Measurements from ENCODE around the gene PCDHGA11. TPM values are rescaled to one million over a fixed set of nuclear protein-coding genes. Genes with fewer than 3 reads are reported as not detected.
"Not testable (repeated sequence)": the region's sequence is repeated elsewhere in the genome, so short reads cannot be mapped to it uniquely, and the experiment has no call there.

Gene PCDHGA11
- total and polyA plus RNA-seq, 4 donors: 8.0 to 16.1 (median 14.9) TPM

- Histone ChIP-seq H3K4me3 (ENCODE audit: low read depth, low read length) (no peak overlapping the region), H3K27me3 (ENCODE audit: control insufficient read depth, insufficient read depth, low read length) (peaks cover 2% of the 10 kb centered on the region), H3K27ac (ENCODE audit: low read depth, low read length) (no peak overlapping the region), H3K9me3 (ENCODE audit: control insufficient read depth, insufficient read depth, low read length) (peaks cover 61% of the 10 kb centered on the region), H3K36me3 (ENCODE audit: control insufficient read depth, insufficient read depth, low read length) (peaks cover 21% of the 10 kb centered on the region), H3K4me1 (ENCODE audit: control insufficient read depth, insufficient read depth, low read length) (peaks cover 14% of the 10 kb centered on the region)
- peak in 1 of 6 donors; percentile 4 for DNase-seq (ENCODE audit: low read depth in 4 of 6, low spot score in 6 of 6)
- 19% methylated on average over 21 of the region's 25 CpGs for WGBS (ENCODE audit: insufficient coverage)
These were observed 7.2 kb upstream of the PCDHGA11 start for GRCh38 chr5:141413540-141414069.

GRCh38 chr5:141414548-141415274 lies 6.1 kb upstream of the PCDHGA11 start:
- WGBS (ENCODE audit: insufficient coverage): 22% methylated on average over 38 of the region's 46 CpGs
- not testable (repeated sequence) for DNase-seq (ENCODE audit: low read depth in 4 of 6, low spot score in 6 of 6); H3K27me3 ChIP-seq (ENCODE audit: control insufficient read depth, insufficient read depth, low read length); H3K4me3 ChIP-seq (ENCODE audit: low read depth, low read length); H3K27ac ChIP-seq (ENCODE audit: low read depth, low read length)
- peaks cover 13% of the 10 kb centered on the region for H3K4me1 ChIP-seq (ENCODE audit: control insufficient read depth, insufficient read depth, low read length)
- H3K36me3 ChIP-seq (ENCODE audit: control insufficient read depth, insufficient read depth, low read length): peaks cover 28% of the 10 kb centered on the region
- H3K9me3 ChIP-seq (ENCODE audit: control insufficient read depth, insufficient read depth, low read length): peaks cover 63% of the 10 kb centered on the region

GRCh38 chr5:141415275-141415618 lies 5.6 kb upstream of the PCDHGA11 start:
- H3K4me3 ChIP-seq (ENCODE audit: low read depth, low read length); DNase-seq (ENCODE audit: low read depth in 4 of 6, low spot score in 6 of 6); H3K4me1 ChIP-seq (ENCODE audit: control insufficient read depth, insufficient read depth, low read length); H3K27ac ChIP-seq (ENCODE audit: low read depth, low read length); H3K27me3 ChIP-seq (ENCODE audit: control insufficient read depth, insufficient read depth, low read length): not testable (repeated sequence)
- peaks cover 26% of the 10 kb centered on the region for H3K36me3 ChIP-seq (ENCODE audit: control insufficient read depth, insufficient read depth, low read length)
- WGBS (ENCODE audit: insufficient coverage): 20% methylated on average over 16 of the region's 24 CpGs
- peaks cover 63% of the 10 kb centered on the region for H3K9me3 ChIP-seq (ENCODE audit: control insufficient read depth, insufficient read depth, low read length)

GRCh38 chr5:141417494-141418172 lies 3.2 kb upstream of the PCDHGA11 start, which contains the start of gene PCDHGB7:
Gene PCDHGB7, plus strand, starts transcription at chr5:141417677. Its CDS starts 183 bp downstream, at chr5:141417860.
- DNase-seq (ENCODE audit: low read depth in 4 of 6, low spot score in 6 of 6): peak in 2 of 6 donors; percentile 73 to 78
- not testable (repeated sequence) for H3K27me3 ChIP-seq (ENCODE audit: control insufficient read depth, insufficient read depth, low read length)
- H3K9me3 ChIP-seq (ENCODE audit: control insufficient read depth, insufficient read depth, low read length): peaks cover 73% of the 10 kb centered on the region
- peak within 1 kb of the TSS; percentile 57 for H3K27ac ChIP-seq (ENCODE audit: low read depth, low read length)
- peak within 1 kb of the TSS; percentile 32 for H3K4me3 ChIP-seq (ENCODE audit: low read depth, low read length)
- 9% methylated on average over 36 of the region's 47 CpGs for WGBS (ENCODE audit: insufficient coverage)
- H3K4me1 ChIP-seq (ENCODE audit: control insufficient read depth, insufficient read depth, low read length): peaks cover 19% of the 10 kb centered on the region
- peaks cover 29% of the 10 kb centered on the region for H3K36me3 ChIP-seq (ENCODE audit: control insufficient read depth, insufficient read depth, low read length)

GRCh38 chr5:141419074-141419880 lies 1.6 kb upstream of the PCDHGA11 start:
- H3K4me1 ChIP-seq (ENCODE audit: control insufficient read depth, insufficient read depth, low read length): peaks cover 22% of the 10 kb centered on the region
- no peak overlapping the region for H3K4me3 ChIP-seq (ENCODE audit: low read depth, low read length)
- H3K36me3 ChIP-seq (ENCODE audit: control insufficient read depth, insufficient read depth, low read length): peaks cover 26% of the 10 kb centered on the region
- WGBS (ENCODE audit: insufficient coverage): 22% methylated on average over 74 of the region's 74 CpGs
- H3K27me3 ChIP-seq (ENCODE audit: control insufficient read depth, insufficient read depth, low read length): no peaks in the 10 kb centered on the region
- no peak for DNase-seq (ENCODE audit: low read depth in 4 of 6, low spot score in 6 of 6)
- no peak overlapping the region for H3K27ac ChIP-seq (ENCODE audit: low read depth, low read length)
- peaks cover 76% of the 10 kb centered on the region for H3K9me3 ChIP-seq (ENCODE audit: control insufficient read depth, insufficient read depth, low read length)

GRCh38 chr5:141421489-141421855 lies 621 bp downstream of the PCDHGA11 start:
- Histone ChIP-seq H3K27me3 (ENCODE audit: control insufficient read depth, insufficient read depth, low read length) (no peaks in the 10 kb centered on the region), H3K4me3 (ENCODE audit: low read depth, low read length) (peak overlapping the region; percentile 26), H3K27ac (ENCODE audit: low read depth, low read length) (no peak overlapping the region), H3K36me3 (ENCODE audit: control insufficient read depth, insufficient read depth, low read length) (peaks cover 26% of the 10 kb centered on the region), H3K9me3 (ENCODE audit: control insufficient read depth, insufficient read depth, low read length) (peaks cover 75% of the 10 kb centered on the region), H3K4me1 (ENCODE audit: control insufficient read depth, insufficient read depth, low read length) (peaks cover 22% of the 10 kb centered on the region)
- DNase-seq (ENCODE audit: low read depth in 4 of 6, low spot score in 6 of 6): no peak
- 11% methylated on average over 7 of the region's 13 CpGs for WGBS (ENCODE audit: insufficient coverage)

GRCh38 chr5:141422742-141423291 lies 2.0 kb downstream of the PCDHGA11 start:
- WGBS (ENCODE audit: insufficient coverage): 21% methylated on average over 42 of the region's 42 CpGs
- Histone ChIP-seq H3K9me3 (ENCODE audit: control insufficient read depth, insufficient read depth, low read length) (peaks cover 84% of the 10 kb centered on the region), H3K27ac (ENCODE audit: low read depth, low read length) (no peak overlapping the region), H3K36me3 (ENCODE audit: control insufficient read depth, insufficient read depth, low read length) (peaks cover 26% of the 10 kb centered on the region), H3K4me3 (ENCODE audit: low read depth, low read length) (no peak overlapping the region), H3K4me1 (ENCODE audit: control insufficient read depth, insufficient read depth, low read length) (peaks cover 22% of the 10 kb centered on the region), H3K27me3 (ENCODE audit: control insufficient read depth, insufficient read depth, low read length) (no peaks in the 10 kb centered on the region)
- DNase-seq (ENCODE audit: low read depth in 4 of 6, low spot score in 6 of 6): no peak

- Histone ChIP-seq H3K36me3 (ENCODE audit: control insufficient read depth, insufficient read depth, low read length) (peaks cover 19% of the 10 kb centered on the region), H3K4me3 (ENCODE audit: low read depth, low read length) (no peak overlapping the region), H3K27me3 (ENCODE audit: control insufficient read depth, insufficient read depth, low read length) (no peaks in the 10 kb centered on the region), H3K27ac (ENCODE audit: low read depth, low read length) (no peak overlapping the region), H3K4me1 (ENCODE audit: control insufficient read depth, insufficient read depth, low read length) (peaks cover 21% of the 10 kb centered on the region), H3K9me3 (ENCODE audit: control insufficient read depth, insufficient read depth, low read length) (peaks cover 65% of the 10 kb centered on the region)
- WGBS (ENCODE audit: insufficient coverage): 34% methylated on average over 53 of the region's 53 CpGs
- DNase-seq (ENCODE audit: low read depth in 4 of 6, low spot score in 6 of 6): no peak
These were observed 7.1 kb downstream of the PCDHGA11 start for GRCh38 chr5:141427783-141428426.

Data from spinal cord (tissue), 10 donors.